Stimulated activated naive CD8-positive, alpha-beta T cell treated with anti-CD3 and anti-CD28 coated beads, Interleukin-15, amount 100 ng/mL, for 72 hours (primary cell): ENCODE data around the gene SLC2A13.

ENCODE experiments used
- ATAC-seq: fragments of 150-1000 bp; cut with Tn5 transposase; 2 replicates; pipeline ENCODE4 v1.10.0; 2021; ENCODE audit warnings: mild to moderate bottlenecking, moderate library complexity
- DNase-seq, 2 donors: peaks; one replicate each; pipeline ENCODE4 v3.0.0; 2021 to 2022
- H3K27ac Mint-ChIP-seq, 2 donors: one replicate each; pipeline ENCODE4 v1.8.0; 2022; ENCODE audit warnings: mild to moderate bottlenecking in 2 of 2, mixed read lengths in 2 of 2, moderate library complexity in 2 of 2
- H3K27me3 Mint-ChIP-seq: one replicate; pipeline ENCODE4 v1.8.0; 2022; ENCODE audit warnings: mixed read lengths
- H3K4me1 Mint-ChIP-seq: one replicate; pipeline ENCODE4 v1.8.0; 2022; ENCODE audit warnings: mild to moderate bottlenecking, mixed read lengths
- H3K4me3 Mint-ChIP-seq, 2 donors: one replicate each; pipeline ENCODE4 v1.8.0; 2022; ENCODE audit warnings: mild to moderate bottlenecking in 2 of 2, mixed read lengths in 2 of 2, moderate library complexity in 1 of 2
- H3K9me3 Mint-ChIP-seq, 2 donors: one replicate each; pipeline ENCODE4 v1.8.0; 2022; ENCODE audit warnings: mixed read lengths in 2 of 2

The SLC2A13 gene

GRCh38 chr12:40105515-40106201, at the start of gene SLC2A13:
Gene SLC2A13, minus strand, starts transcription at chr12:40106081. Its CDS starts 273 bp downstream, at chr12:40105808.
- ATAC-seq (peak; percentile 83), DNase-seq (peak; percentile 69 to 80)
- H3K4me3 Mint-ChIP-seq = peak within 1 kb of the TSS; percentile 81 to 83
- no peaks in the 10 kb centered on the region for H3K9me3 Mint-ChIP-seq
- no peaks in the 10 kb centered on the region for H3K27me3 Mint-ChIP-seq
- peaks cover 41% of the 10 kb centered on the region for H3K4me1 Mint-ChIP-seq
- H3K27ac Mint-ChIP-seq = no peak within 1 kb of the TSS

DNA sequence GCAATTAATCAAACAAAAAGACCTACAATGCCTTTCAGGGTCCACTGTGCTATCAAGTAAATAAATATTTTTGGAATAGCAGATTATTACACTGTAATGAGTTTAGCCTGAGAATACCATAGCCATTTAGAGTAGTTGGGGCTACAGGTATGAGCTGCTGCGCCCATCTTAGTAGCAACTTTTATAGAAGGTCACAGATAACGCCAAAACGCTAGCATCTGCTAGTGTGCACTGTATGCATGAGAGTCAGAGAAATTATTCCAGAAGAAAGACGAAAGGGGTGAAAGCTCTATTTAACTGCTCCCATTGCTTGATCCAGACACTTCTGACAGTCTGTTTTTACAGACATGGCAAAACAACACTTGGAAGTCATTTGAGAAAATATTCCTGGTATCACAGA, 48.5 kb upstream of the SLC2A13 start:
- Mint-ChIP-seq H3K9me3 (no peaks in the 10 kb centered on the region), H3K27me3 (peaks cover 26% of the 10 kb centered on the region), H3K4me3 (no peak overlapping the region), H3K27ac (no peak overlapping the region), H3K4me1 (peaks cover 8% of the 10 kb centered on the region)
- ATAC-seq = no peak
- no peak for DNase-seq

DNA sequence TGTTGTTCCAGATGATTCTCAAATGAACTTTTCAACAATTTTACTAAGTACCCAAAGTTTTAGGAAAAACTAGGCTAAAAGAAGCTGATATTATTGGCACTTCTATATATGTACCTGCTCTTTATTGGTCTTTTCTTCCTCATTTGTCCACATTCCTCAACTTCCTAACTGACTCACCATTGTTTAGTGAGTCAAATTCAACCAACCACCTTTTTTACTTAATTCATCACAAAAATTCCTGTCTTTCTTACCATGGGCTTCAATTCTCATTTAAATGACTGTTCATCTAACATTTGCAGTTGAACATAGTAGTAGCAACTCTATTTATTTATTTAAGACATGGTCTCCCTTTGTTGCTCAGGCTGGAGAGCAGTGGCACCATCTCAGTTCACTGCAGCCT, 47.6 kb upstream of the SLC2A13 start:
- Mint-ChIP-seq H3K27ac (no peak overlapping the region), H3K9me3 (no peaks in the 10 kb centered on the region), H3K4me1 (peaks cover 2% of the 10 kb centered on the region), H3K27me3 (peaks cover 18% of the 10 kb centered on the region), H3K4me3 (no peak overlapping the region)
- ATAC-seq (no peak), DNase-seq (no peak)

DNA sequence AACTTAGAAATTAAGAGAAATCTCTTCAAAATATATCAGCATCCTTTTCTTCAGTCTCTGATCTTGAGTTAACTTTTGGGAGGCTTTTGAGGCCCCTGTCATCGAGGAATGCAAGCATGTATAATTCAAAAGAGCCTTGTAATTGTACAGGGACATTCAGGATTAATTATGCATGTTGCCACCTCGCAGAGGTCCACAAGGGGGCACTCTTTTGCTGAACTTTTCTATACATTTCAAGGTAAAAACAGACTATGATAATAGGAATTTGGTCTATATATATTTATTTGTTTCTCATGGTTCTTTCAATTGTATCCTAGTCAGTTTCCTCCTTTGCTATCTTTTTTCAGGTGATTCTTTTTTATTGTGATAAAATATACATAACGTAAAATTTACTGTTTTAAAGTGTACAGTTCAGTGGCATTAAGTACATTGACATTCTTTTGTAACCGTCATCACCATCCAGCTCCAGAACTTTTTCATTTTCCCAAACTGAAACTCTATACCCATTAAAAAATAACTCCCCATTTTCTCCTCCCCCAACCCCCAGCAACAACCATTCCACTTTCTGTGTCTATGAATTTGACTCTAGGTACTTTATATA, 47.0 kb upstream of the SLC2A13 start:
- Mint-ChIP-seq H3K4me1 (no peaks in the 10 kb centered on the region), H3K4me3 (no peak overlapping the region), H3K27me3 (peaks cover 14% of the 10 kb centered on the region), H3K27ac (no peak overlapping the region), H3K9me3 (no peaks in the 10 kb centered on the region)
- peak; percentile 13 to 23 for DNase-seq
- ATAC-seq = no peak

DNA sequence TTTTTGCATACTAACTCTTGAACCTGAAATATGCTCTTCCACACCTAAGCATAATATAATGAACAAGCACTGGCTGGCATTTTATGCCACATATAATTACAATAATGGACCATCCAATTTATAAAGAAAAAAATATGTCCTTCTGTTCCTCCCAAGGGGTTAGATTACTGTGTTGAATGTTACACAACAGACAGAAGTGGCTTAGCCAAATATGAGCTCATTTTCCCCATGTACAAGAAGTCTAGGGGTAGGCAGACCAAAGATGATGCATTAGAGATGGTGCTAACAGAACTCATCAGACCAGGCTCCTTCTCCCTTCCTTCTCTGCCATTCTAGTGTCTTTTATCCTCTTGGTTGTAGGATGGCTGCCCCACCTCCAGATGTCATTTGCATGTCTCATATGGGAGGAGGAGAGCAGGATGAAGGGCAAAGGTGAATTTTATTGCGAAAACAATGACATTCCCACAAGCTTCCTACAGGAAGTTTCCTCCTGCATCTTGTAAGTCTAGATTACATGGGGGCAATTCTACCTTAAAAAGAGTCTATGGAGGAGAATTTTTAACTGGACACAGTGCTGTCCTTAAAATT, 43.9 kb upstream of the SLC2A13 start:
- Mint-ChIP-seq H3K4me1 (no peaks in the 10 kb centered on the region), H3K9me3 (no peaks in the 10 kb centered on the region)
- ATAC-seq = no peak

GRCh38 chr12:40146800-40147797, 41.2 kb upstream of the SLC2A13 start:
- no peak for DNase-seq
- peak; percentile 68 for ATAC-seq
- no peaks in the 10 kb centered on the region for H3K9me3 Mint-ChIP-seq
- H3K27ac Mint-ChIP-seq = no peak overlapping the region
- H3K27me3 Mint-ChIP-seq = peaks cover 19% of the 10 kb centered on the region
- no peaks in the 10 kb centered on the region for H3K4me1 Mint-ChIP-seq
- no peak overlapping the region for H3K4me3 Mint-ChIP-seq

More for the DNA sequence above, 43.9 kb upstream of the SLC2A13 start:
- no peak for DNase-seq
- H3K27ac Mint-ChIP-seq = no peak overlapping the region
- H3K27me3 Mint-ChIP-seq = peaks cover 13% of the 10 kb centered on the region
- H3K4me3 Mint-ChIP-seq = no peak overlapping the region

GRCh38 chr12:40145896-40146295, 40.0 kb upstream of the SLC2A13 start:
- H3K9me3 Mint-ChIP-seq = no peaks in the 10 kb centered on the region
- no peak overlapping the region for H3K4me3 Mint-ChIP-seq
- peaks cover 26% of the 10 kb centered on the region for H3K27me3 Mint-ChIP-seq
- DNase-seq (no peak), ATAC-seq (peak; percentile 55)
- no peaks in the 10 kb centered on the region for H3K4me1 Mint-ChIP-seq
- no peak overlapping the region for H3K27ac Mint-ChIP-seq

DNA sequence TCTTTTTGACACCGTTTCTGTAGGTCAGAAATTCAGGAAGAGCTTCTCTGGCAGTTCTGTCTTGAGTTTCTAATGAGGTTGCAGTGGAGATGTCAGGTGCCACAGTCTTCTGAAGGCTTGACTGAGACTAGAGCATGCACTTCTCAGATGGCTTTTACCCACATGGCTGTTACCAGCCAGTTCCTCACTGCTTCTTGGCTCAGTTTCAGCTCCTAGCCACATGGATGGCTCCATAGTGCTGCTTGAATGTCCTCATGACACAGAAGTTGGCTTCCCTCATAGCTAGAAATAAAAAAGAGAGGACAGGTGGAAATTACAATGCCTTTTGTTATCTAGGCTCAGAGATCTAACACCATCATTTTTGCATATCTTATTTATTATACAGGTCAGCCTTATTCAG, 38.1 kb upstream of the SLC2A13 start:
- H3K27ac Mint-ChIP-seq = no peak overlapping the region
- no peaks in the 10 kb centered on the region for H3K4me1 Mint-ChIP-seq
- H3K9me3 Mint-ChIP-seq = no peaks in the 10 kb centered on the region
- peaks cover 19% of the 10 kb centered on the region for H3K27me3 Mint-ChIP-seq
- ATAC-seq = no peak
- DNase-seq = no peak
- no peak overlapping the region for H3K4me3 Mint-ChIP-seq

- ATAC-seq = no peak
- Mint-ChIP-seq H3K27me3 (peaks cover 19% of the 10 kb centered on the region), H3K4me3 (no peak overlapping the region), H3K9me3 (no peaks in the 10 kb centered on the region), H3K4me1 (peaks cover 6% of the 10 kb centered on the region), H3K27ac (no peak overlapping the region)
- no peak for DNase-seq
Measured at GRCh38 chr12:40142001-40142744, 36.3 kb upstream of the SLC2A13 start.

DNA sequence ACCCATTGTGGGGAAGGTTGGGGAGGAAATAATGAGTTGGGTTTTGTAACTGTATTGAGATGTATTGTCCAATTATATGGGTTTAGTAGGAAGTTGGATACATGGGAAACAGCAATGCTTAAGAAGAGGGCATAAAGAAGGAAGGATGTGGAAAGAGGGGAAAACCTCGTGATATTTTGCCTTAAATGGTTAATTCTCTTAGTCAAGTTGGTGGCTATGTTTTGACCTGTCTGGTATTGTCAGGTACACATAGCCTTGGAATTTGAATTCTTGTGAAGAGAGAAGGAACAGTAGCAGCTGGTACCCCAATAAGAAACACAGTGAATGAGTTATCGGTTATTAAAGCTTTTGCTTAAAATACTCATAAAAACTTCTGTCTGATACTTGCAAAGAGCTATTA, 32.6 kb upstream of the SLC2A13 start:
- H3K27ac Mint-ChIP-seq = peak overlapping the region in 1 of 2 donors; percentile 3
- no peak overlapping the region for H3K4me3 Mint-ChIP-seq
- DNase-seq (no peak), ATAC-seq (no peak)
- H3K4me1 Mint-ChIP-seq = peaks cover 6% of the 10 kb centered on the region
- no peaks in the 10 kb centered on the region for H3K9me3 Mint-ChIP-seq
- peaks cover 8% of the 10 kb centered on the region for H3K27me3 Mint-ChIP-seq

GRCh38 chr12:40137252-40137651, 31.4 kb upstream of the SLC2A13 start:
- H3K4me1 Mint-ChIP-seq = peaks cover 6% of the 10 kb centered on the region
- peak overlapping the region in 1 of 2 donors; percentile 36 for H3K4me3 Mint-ChIP-seq
- DNase-seq (no peak), ATAC-seq (peak; percentile 73)
- no peaks in the 10 kb centered on the region for H3K9me3 Mint-ChIP-seq
- no peak overlapping the region for H3K27ac Mint-ChIP-seq
- H3K27me3 Mint-ChIP-seq = peaks cover 8% of the 10 kb centered on the region

DNA sequence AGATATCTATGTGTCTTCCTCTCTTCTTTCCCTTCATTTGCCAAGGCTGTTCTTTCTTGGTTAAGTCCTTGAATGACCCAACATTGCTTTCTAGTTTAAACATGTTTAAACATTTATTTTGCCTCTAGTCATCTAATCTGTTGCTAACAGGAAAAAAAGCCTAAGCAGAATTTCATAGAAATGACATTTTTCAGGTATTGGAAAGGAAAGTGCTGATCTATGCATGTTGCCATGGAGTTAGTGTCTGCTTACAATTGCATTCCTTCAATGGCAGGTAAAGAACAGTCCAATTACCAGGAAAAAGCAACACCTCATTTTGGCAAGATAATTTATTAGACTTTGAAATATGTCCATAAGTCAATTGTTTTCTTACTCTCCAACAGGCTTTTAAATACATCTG, 21.5 kb upstream of the SLC2A13 start:
- Mint-ChIP-seq H3K9me3 (no peaks in the 10 kb centered on the region), H3K4me1 (no peaks in the 10 kb centered on the region), H3K27me3 (no peaks in the 10 kb centered on the region), H3K4me3 (no peak overlapping the region), H3K27ac (no peak overlapping the region)
- ATAC-seq = no peak
- no peak for DNase-seq

DNA sequence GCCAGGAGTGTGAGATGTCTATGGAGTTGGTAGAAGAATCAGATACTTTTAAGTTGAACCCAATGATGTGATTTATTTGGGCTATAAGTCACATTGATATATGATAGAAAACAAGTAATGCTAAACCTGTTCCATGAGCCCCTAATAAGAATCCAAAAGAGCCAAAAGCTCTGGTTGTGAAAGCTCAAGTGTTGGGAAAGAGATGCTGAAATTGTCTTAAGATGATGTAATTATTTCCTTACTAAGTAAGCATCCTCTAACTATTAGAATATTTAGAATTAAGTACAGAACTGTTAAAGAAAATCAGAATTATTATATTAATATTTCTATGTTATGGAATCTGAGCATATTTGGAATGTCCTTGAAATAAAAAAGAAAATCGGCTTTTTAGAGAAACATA, 17.6 kb upstream of the SLC2A13 start:
- peaks cover 0 to 6% of the 10 kb centered on the region in 2 donors for H3K9me3 Mint-ChIP-seq
- DNase-seq = no peak
- no peak overlapping the region for H3K27ac Mint-ChIP-seq
- no peak for ATAC-seq
- H3K4me3 Mint-ChIP-seq = no peak overlapping the region
- H3K27me3 Mint-ChIP-seq = peaks cover 10% of the 10 kb centered on the region
- H3K4me1 Mint-ChIP-seq = no peaks in the 10 kb centered on the region

- peaks cover 0 to 6% of the 10 kb centered on the region in 2 donors for H3K9me3 Mint-ChIP-seq
- ATAC-seq = no peak
- H3K4me1 Mint-ChIP-seq = peaks cover 3% of the 10 kb centered on the region
- H3K27me3 Mint-ChIP-seq = peaks cover 10% of the 10 kb centered on the region
- DNase-seq = no peak
- no peak overlapping the region for H3K4me3 Mint-ChIP-seq
- H3K27ac Mint-ChIP-seq = no peak overlapping the region
Measured at GRCh38 chr12:40122842-40123241, 17.0 kb upstream of the SLC2A13 start.

- Mint-ChIP-seq H3K27ac (no peak overlapping the region), H3K4me1 (peaks cover 14% of the 10 kb centered on the region), H3K4me3 (peak overlapping the region in 1 of 2 donors; percentile 24), H3K9me3 (peaks cover 5 to 6% of the 10 kb centered on the region in 2 donors), H3K27me3 (peaks cover 10% of the 10 kb centered on the region)
- ATAC-seq (peak; percentile 45), DNase-seq (no peak)
Measured at GRCh38 chr12:40117818-40118217, 11.9 kb upstream of the SLC2A13 start.
